ENCODE measurements around the gene CAMSAP3.

CAMSAP3 gene

DNA sequence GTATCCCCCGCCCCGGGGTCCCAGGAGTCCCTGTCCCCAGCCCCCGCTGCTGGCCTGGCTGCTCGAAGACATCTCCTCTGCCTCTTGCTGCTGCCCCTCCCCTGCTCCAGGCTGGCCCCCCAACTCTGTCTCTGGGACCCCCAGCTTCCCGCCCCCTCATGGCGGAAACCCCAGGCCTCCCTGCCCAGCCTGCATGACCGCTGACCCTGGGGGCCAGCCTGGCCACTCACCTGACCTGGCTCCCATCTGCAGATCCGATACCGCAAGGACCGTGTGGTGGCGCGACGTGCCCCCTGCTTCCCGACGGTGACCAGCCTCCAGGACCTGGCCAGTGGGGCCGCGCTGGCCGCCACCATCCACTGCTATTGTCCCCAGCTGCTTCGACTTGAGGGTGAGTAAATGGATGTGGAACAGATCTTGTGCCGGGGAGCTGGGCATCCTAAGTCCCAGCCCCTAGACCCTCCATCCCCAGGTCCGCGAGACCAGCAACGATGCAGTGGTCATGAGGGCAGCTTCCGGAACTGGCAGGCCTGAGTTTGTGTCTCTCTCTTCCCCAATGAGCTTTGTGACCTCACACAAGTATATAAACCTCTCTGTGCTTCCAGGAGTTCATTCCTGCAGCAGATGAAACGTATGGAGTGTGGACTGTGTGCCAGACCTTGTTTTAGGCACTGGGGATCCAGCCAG, 12.4 kb downstream of the CAMSAP3 start:
- H3K4me1 ChIP-seq (ENCODE audit: control insufficient read depth, insufficient read depth, low read length), result no peaks in the 10 kb centered on the region
- no peak overlapping the region for H3K4me3 ChIP-seq (ENCODE audit: low read length)
- H3K36me3 ChIP-seq (ENCODE audit: control insufficient read depth, insufficient read depth, low read length), result no peaks in the 10 kb centered on the region
- H3K27me3 ChIP-seq (ENCODE audit: control insufficient read depth, insufficient read depth, low read length), result no peaks in the 10 kb centered on the region
- no peak overlapping the region for H3K27ac ChIP-seq (ENCODE audit: low read depth, low read length)
- H3K9ac ChIP-seq (ENCODE audit: low read length), result no peak overlapping the region

DNA sequence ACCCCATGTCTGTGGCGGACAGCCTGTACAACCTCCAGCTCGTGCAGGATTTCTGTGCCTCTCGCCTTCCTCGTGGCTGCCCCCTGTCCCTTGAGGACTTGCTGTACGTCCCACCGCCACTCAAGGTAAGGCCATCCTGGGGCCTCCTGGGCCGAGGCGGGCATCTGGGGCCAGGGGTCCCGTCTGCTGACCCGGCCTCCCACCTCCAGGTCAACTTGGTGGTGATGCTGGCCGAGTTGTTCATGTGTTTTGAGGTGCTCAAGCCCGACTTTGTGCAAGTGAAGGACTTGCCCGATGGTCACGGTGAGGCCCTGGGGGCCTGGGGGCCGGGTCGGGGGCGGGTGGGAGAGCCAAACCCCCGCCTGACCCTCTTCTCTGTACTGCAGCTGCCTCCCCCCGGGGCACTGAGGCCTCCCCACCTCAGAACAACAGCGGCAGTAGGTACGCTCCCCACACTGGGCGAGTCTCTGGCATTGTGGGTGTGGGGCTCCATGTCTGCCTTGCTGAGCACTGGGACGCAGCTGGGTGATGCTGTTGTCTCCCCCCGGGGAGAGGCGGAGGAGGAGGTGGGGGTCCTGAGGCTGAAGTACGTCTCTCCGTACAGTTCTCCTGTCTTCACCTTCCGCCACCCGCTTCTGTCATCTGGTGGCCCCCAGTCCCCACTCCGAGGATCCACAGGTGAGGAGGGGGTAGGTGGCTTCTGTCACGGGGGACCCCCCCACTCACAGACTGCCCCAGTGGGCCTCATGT, 15.0 kb downstream of the CAMSAP3 start:
- Histone ChIP-seq H3K27me3 (ENCODE audit: control insufficient read depth, insufficient read depth, low read length) (no peaks in the 10 kb centered on the region), H3K4me1 (ENCODE audit: control insufficient read depth, insufficient read depth, low read length) (no peaks in the 10 kb centered on the region), H3K36me3 (ENCODE audit: control insufficient read depth, insufficient read depth, low read length) (no peaks in the 10 kb centered on the region), H3K4me3 (ENCODE audit: low read length) (no peak overlapping the region), H3K27ac (ENCODE audit: low read depth, low read length) (no peak overlapping the region), H3K9ac (ENCODE audit: low read length) (no peak overlapping the region)

DNA sequence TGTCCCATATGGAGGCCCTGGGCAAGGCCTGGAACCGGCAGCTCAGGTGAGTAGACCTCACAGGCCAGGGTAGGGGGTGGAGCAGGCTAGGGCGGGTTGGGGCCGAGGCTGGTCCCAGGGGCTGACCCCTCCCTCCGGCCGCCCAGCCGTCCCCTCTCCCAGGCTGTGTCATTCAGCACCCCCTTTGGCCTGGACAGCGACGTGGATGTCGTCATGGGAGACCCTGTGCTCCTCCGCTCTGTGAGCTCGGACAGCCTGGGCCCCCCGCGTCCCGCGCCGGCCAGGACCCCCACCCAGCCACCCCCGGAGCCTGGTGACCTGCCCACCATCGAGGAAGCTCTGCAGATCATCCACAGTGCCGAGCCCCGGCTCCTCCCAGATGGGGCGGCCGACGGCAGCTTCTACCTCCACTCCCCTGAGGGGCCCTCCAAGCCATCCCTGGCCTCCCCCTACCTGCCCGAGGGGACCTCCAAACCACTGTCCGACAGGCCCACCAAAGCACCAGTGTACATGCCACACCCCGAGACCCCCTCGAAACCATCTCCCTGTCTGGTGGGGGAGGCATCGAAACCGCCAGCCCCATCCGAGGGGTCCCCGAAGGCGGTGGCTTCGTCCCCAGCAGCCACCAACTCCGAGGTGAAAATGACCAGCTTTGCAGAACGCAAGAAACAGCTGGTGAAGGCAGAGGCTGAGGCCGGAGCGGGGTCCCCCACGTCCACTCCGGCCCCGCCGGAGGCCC, 16.0 kb downstream of the CAMSAP3 start:
- Histone ChIP-seq H3K9ac (ENCODE audit: low read length) (no peak overlapping the region), H3K4me1 (ENCODE audit: control insufficient read depth, insufficient read depth, low read length) (no peaks in the 10 kb centered on the region), H3K27me3 (ENCODE audit: control insufficient read depth, insufficient read depth, low read length) (no peaks in the 10 kb centered on the region), H3K27ac (ENCODE audit: low read depth, low read length) (no peak overlapping the region), H3K4me3 (ENCODE audit: low read length) (no peak overlapping the region), H3K36me3 (ENCODE audit: control insufficient read depth, insufficient read depth, low read length) (no peaks in the 10 kb centered on the region)

DNA sequence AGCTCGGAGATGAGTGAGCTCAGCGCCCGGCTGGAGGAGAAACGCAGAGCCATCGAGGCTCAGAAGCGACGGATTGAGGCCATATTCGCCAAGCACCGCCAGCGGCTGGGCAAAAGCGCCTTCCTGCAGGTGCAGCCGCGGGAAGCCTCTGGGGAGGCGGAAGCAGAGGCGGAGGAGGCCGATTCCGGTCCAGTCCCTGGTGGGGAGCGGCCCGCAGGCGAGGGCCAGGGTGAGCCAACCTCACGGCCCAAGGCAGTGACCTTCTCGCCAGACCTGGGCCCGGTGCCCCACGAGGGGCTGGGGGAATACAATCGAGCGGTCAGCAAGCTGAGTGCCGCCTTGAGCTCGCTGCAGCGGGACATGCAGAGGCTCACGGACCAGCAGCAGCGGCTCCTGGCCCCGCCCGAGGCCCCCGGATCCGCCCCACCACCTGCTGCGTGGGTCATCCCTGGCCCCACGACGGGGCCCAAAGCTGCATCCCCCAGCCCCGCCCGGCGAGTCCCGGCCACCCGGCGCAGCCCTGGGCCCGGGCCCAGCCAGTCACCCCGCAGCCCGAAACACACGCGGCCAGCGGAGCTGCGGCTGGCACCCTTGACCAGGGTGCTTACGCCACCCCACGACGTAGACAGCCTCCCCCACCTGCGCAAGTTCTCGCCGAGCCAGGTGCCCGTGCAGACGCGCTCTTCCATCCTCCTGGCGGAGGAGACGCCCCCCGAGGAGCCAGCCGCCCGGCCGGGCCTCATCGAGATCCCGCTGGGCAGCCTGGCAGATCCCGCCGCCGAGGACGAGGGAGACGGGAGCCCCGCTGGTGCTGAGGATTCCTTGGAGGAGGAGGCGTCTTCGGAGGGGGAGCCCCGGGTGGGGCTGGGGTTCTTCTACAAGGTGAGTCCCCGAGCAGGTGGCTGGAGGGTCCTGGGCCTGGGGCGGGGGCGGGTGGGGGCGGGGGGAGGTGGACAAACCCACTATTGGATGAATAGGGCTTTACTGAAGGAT, 16.9 kb downstream of the CAMSAP3 start:
- H3K36me3 ChIP-seq (ENCODE audit: control insufficient read depth, insufficient read depth, low read length), result no peaks in the 10 kb centered on the region
- no peaks in the 10 kb centered on the region for H3K4me1 ChIP-seq (ENCODE audit: control insufficient read depth, insufficient read depth, low read length)
- H3K4me3 ChIP-seq (ENCODE audit: low read length), result no peak overlapping the region
- no peaks in the 10 kb centered on the region for H3K27me3 ChIP-seq (ENCODE audit: control insufficient read depth, insufficient read depth, low read length)
- H3K9ac ChIP-seq (ENCODE audit: low read length), result no peak overlapping the region
- H3K27ac ChIP-seq (ENCODE audit: low read depth, low read length), result no peak overlapping the region

DNA sequence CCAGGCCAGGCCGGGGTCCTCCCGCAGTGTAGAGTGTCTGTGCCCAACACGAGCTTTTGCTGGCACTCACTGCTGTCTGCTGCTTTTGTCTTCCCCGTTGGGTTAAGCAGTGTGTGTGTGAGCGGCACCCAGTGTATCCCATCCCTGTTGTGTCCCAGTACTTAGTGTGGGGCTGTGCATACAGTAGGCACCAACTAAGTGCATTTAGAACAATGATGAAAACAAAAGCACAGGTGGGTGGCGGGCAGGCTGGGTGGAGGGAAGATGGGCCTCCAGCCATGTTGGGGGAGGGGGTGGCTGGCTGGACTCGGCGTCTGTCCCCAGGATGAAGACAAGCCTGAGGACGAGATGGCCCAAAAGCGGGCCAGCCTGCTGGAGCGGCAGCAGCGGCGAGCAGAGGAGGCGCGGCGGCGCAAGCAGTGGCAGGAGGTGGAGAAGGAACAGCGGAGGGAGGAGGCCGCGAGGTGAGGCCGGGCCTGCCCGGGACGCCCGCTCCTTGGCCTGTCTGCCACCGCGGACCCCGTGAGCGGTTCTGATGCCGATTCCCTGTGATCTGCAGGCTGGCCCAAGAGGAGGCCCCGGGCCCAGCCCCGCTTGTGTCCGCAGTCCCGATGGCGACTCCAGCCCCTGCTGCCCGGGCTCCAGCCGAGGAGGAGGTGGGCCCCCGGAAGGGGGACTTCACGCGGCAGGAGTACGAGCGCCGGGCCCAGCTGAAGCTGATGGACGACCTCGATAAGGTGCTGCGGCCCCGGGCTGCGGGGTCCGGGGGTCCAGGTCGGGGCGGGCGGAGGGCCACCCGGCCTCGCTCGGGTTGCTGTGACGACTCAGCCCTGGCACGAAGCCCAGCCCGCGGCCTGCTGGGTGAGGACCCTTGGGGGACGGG, 19.4 kb downstream of the CAMSAP3 start:
- Histone ChIP-seq H3K27ac (ENCODE audit: low read depth, low read length) (no peak overlapping the region), H3K4me3 (ENCODE audit: low read length) (no peak overlapping the region), H3K36me3 (ENCODE audit: control insufficient read depth, insufficient read depth, low read length) (peaks cover 2% of the 10 kb centered on the region), H3K9ac (ENCODE audit: low read length) (no peak overlapping the region), H3K4me1 (ENCODE audit: control insufficient read depth, insufficient read depth, low read length) (no peaks in the 10 kb centered on the region), H3K27me3 (ENCODE audit: control insufficient read depth, insufficient read depth, low read length) (no peaks in the 10 kb centered on the region)

DNA sequence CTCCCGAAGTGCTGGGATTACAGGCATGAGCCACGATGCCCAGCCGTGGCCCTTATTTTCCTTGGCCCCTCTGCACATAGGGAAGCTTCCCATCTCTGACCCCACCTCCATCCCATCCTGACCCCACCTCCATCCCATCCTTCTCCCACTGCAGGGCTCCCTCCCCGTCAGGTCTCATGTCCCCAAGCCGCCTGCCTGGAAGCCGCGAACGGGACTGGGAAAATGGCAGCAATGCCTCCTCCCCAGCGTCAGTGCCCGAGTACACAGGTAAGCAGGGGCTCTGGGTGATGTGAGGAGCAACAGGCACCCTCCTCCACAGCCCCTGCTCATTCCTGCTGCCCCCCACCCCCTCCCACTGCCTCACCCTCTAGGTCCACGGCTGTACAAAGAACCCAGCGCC, 21.5 kb downstream of the CAMSAP3 start:
- H3K9ac ChIP-seq (ENCODE audit: low read length), result no peak overlapping the region
- H3K4me1 ChIP-seq (ENCODE audit: control insufficient read depth, insufficient read depth, low read length), result no peaks in the 10 kb centered on the region
- H3K27ac ChIP-seq (ENCODE audit: low read depth, low read length), result no peak overlapping the region
- H3K27me3 ChIP-seq (ENCODE audit: control insufficient read depth, insufficient read depth, low read length), result no peaks in the 10 kb centered on the region
- no peak overlapping the region for H3K4me3 ChIP-seq (ENCODE audit: low read length)
- peaks cover 19% of the 10 kb centered on the region for H3K36me3 ChIP-seq (ENCODE audit: control insufficient read depth, insufficient read depth, low read length)

DNA sequence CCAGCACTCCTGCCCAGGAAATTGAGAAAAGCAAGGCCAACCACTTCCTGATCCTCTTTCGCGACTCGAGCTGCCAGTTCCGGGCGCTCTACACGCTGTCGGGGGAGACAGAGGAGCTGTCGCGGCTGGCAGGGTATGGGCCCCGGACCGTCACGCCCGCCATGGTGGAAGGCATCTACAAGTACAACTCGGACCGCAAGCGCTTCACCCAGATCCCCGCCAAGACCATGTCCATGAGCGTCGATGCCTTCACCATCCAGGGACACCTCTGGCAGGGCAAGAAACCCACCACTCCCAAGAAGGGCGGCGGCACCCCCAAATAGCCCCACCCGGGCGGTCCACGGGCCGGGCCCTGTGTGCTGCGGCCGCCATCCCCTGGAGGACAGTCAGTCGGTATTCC, 22.1 kb downstream of the CAMSAP3 start:
- Histone ChIP-seq H3K27ac (ENCODE audit: low read depth, low read length) (no peak overlapping the region), H3K36me3 (ENCODE audit: control insufficient read depth, insufficient read depth, low read length) (peaks cover 25% of the 10 kb centered on the region), H3K9ac (ENCODE audit: low read length) (no peak overlapping the region)

DNA sequence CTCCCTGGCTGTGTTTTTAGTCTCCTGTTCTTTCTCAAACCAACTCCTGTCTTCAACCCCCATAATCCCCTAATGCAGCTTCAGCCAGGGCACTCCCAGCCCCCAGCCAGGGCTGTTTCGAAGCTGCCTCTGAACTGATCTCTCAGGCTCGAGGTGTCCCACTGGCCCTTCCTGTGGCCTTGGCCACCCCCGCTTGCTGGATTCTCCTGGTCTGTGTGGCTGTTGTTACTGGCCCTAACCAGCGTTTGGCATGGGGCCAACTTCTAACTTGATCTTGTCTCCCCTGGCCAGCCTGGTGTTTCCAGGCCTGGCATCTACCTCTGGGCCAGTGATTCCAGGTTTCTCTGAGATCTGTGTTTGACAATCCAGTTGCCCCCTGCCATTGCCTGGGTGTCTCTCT, 22.7 kb downstream of the CAMSAP3 start:
- no peak overlapping the region for H3K9ac ChIP-seq (ENCODE audit: low read length)
- no peaks in the 10 kb centered on the region for H3K27me3 ChIP-seq (ENCODE audit: control insufficient read depth, insufficient read depth, low read length)
- no peaks in the 10 kb centered on the region for H3K4me1 ChIP-seq (ENCODE audit: control insufficient read depth, insufficient read depth, low read length)
- peaks cover 30% of the 10 kb centered on the region for H3K36me3 ChIP-seq (ENCODE audit: control insufficient read depth, insufficient read depth, low read length)
- H3K27ac ChIP-seq (ENCODE audit: low read depth, low read length), result no peak overlapping the region
- H3K4me3 ChIP-seq (ENCODE audit: low read length), result no peak overlapping the region

More for the DNA sequence above, 22.1 kb downstream of the CAMSAP3 start:
- Histone ChIP-seq H3K4me3 (ENCODE audit: low read length) (no peak overlapping the region), H3K27me3 (ENCODE audit: control insufficient read depth, insufficient read depth, low read length) (no peaks in the 10 kb centered on the region), H3K4me1 (ENCODE audit: control insufficient read depth, insufficient read depth, low read length) (no peaks in the 10 kb centered on the region)

DNA sequence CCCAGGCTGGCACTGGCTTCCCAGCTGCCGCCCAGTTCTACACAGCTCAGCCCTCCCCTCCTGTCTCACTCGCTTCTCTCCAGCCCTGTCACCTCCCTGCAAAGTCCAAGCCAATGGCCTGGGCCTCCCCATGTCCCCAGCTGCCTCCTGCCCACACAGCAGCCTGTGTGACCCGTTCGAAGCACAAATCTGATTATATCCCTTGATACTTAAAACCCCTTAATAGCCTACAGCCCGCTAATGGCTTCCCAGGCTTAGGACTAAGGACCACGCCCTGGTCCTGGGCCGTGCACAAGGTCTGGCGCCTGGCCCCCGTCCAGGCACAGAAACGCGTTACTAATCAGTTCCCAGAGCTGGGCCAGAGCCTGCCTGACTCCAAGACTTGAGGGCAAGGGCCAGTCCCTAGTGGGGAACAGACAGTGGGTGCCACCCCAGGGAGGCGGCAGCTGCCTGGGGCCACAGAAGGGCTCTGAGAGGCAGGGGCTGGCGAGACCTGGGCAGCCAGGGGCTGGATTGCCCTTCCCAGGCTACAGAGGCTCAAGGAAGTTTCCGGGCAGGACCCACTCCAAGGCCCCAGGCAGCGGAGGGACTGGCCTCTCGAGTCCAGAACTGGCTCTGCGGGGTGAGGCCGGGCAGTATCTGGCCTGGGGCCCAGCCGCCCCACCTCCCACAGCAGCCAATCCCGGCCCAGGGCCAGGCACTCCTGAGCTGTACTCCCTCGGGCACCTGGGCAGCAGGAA, 23.3 kb downstream of the CAMSAP3 start:
- no peak overlapping the region for H3K27ac ChIP-seq (ENCODE audit: low read depth, low read length)
- peaks cover 33% of the 10 kb centered on the region for H3K36me3 ChIP-seq (ENCODE audit: control insufficient read depth, insufficient read depth, low read length)
- H3K9ac ChIP-seq (ENCODE audit: low read length), result no peak overlapping the region
- H3K4me3 ChIP-seq (ENCODE audit: low read length), result no peak overlapping the region
- H3K27me3 ChIP-seq (ENCODE audit: control insufficient read depth, insufficient read depth, low read length), result no peaks in the 10 kb centered on the region
- no peaks in the 10 kb centered on the region for H3K4me1 ChIP-seq (ENCODE audit: control insufficient read depth, insufficient read depth, low read length)

DNA sequence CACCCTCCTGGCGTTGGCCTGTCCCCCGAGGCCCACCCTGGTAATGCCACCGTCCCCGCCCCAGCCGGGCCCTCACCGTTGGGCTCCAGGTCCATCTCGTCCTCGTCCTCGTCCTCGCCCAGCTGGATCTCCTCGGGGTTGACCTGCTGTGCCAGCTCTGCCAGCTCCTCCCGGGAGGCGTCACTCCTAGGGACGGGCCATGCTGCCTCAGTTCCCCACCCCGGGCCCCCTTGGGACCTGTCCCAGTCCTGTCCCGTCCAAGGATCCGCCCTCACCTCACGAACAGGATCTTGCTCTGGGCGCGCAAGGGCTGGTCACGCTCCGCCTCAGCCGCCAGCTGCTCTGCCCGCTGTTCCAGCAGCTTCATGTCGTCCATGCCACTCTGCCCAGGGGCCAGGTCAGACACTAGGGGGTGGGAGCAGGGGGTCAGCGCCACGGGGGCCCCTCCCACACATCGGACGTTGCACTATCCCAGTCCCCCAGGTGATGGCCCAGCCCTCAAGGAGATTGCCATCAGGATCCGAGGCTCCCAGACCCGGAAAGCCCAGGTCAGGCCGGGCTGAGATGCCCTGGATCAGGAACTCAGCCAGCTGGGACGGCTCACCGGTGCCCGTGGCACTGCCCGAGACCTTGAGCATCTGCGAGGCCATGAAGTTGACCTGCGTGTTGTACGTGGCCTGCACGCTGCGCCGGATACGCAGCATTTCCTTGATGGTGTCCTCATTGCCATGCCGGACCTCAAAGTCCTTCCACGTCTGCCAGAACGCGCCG, 24.2 kb downstream of the CAMSAP3 start:
- peaks cover 37% of the 10 kb centered on the region for H3K36me3 ChIP-seq (ENCODE audit: control insufficient read depth, insufficient read depth, low read length)
- no peaks in the 10 kb centered on the region for H3K27me3 ChIP-seq (ENCODE audit: control insufficient read depth, insufficient read depth, low read length)
- H3K27ac ChIP-seq (ENCODE audit: low read depth, low read length), result no peak overlapping the region
- no peak overlapping the region for H3K4me3 ChIP-seq (ENCODE audit: low read length)
- no peak overlapping the region for H3K9ac ChIP-seq (ENCODE audit: low read length)
- no peaks in the 10 kb centered on the region for H3K4me1 ChIP-seq (ENCODE audit: control insufficient read depth, insufficient read depth, low read length)

All from rectal smooth muscle tissue (tissue), 1 donor.